ENCODE data around the gene MOSPD2. TPM values are rescaled to one million over a fixed set of nuclear protein-coding genes. Genes with fewer than 3 reads are reported as not detected.
A peak's percentile ranks its signal among the peaks of the same experiment; 100 is the strongest.

MOSPD2 gene
- total and polyA plus RNA-seq, 9 donors: 6.1 to 10.1 (median 8.2) TPM

DNA sequence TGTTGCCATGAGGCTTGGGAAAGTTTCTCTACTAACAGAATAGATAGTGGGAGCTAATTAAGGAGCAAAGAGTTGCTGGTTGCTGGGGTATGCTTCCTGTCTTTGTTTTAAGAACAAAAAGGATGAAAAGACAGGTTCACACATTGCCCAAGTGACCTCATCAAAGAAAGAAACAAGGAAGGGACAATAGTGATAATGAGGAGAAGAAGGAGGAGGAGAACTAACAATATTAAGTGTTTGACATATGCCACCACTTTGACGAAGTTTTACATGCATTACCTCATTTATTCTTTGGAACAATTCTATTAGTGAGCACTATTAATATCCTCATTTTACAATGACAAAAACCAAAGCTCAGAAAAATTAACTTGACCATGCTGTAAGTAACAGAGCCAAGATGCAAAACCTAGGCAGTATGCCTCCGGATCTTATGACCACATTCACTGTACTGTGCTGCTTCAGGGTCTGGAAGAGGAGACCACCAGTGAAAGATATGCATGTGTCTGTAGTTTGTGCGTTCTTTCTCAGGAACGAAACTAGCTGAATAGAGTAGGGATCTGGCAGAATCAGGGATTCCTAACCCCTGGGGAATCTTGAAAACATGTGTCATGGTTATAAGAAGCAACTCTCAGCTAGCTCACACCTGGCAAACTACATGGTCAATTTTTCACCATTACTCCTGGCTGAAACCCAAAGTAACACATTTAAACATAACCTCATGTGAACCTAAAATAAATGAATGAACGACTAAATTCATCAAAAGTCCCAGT lies 83.8 kb downstream of the MOSPD2 start:
- H3K27ac ChIP-seq (ENCODE audit: low read length): no peak overlapping the region
- H3K36me3 ChIP-seq (ENCODE audit: control insufficient read depth, insufficient read depth, low read length): no peaks in the 10 kb centered on the region
- 31% methylated on average over 3 of the region's 5 CpGs for WGBS (ENCODE audit: insufficient coverage)
- H3K9me3 ChIP-seq (replicated peaks; ENCODE audit: control insufficient read depth, low read depth, low read length): no peaks in the 10 kb centered on the region
- H3K4me1 ChIP-seq (ENCODE audit: control insufficient read depth, insufficient read depth, low read length): no peaks in the 10 kb centered on the region
- peaks cover 4% of the 10 kb centered on the region for H3K27me3 ChIP-seq (ENCODE audit: control insufficient read depth, insufficient read depth, low read length)
- DNase-seq: peak; percentile 75
- H3K4me3 ChIP-seq (ENCODE audit: low read length): no peak overlapping the region

DNA sequence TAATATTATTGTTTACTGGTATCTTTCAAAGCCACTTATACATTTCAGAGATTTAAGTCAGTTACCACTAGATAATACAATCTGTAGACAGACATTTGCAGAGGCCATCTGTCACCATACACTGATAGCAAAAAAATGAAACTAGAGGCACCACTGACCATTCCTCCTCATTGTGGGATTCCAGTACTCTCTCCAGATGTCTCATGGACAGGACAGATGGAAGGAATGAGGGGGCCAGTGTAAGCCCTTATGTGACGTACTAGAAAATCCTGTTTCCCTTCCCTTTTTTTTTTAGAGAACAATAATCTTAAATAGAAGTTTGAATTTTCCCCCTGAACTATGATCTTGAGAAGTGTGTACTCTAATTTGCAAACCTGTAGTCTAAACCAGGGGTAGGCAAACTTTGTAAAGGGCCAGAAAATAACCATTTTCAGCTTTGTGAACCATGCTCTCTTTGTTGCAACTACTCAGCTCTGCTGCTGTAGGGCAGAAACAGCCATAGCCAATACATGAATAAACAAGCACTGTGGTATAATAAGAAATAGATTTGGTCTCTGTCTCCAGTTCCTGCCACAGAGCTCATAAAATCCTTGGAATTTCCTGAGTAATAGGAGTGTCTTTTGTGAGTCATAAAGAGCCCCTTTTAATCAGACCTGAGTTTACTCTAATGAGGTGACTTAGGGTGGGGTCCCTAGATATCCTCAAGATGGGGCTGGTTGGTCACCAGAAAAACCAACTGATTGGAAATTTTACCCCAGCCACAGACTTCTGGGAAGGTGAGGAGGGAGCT lies 90.4 kb downstream of the MOSPD2 start:
- Histone ChIP-seq H3K36me3 (ENCODE audit: control insufficient read depth, insufficient read depth, low read length) (no peaks in the 10 kb centered on the region), H3K4me3 (ENCODE audit: low read length) (no peak overlapping the region), H3K27ac (ENCODE audit: low read length) (no peak overlapping the region), H3K4me1 (ENCODE audit: control insufficient read depth, insufficient read depth, low read length) (no peaks in the 10 kb centered on the region), H3K27me3 (ENCODE audit: control insufficient read depth, insufficient read depth, low read length) (peaks cover 3% of the 10 kb centered on the region), H3K9me3 (replicated peaks; ENCODE audit: control insufficient read depth, low read depth, low read length) (no peaks in the 10 kb centered on the region)
- no peak for DNase-seq
- no CpG with 5 or more reads among the region's 1 CpG for WGBS (ENCODE audit: insufficient coverage)

DNA sequence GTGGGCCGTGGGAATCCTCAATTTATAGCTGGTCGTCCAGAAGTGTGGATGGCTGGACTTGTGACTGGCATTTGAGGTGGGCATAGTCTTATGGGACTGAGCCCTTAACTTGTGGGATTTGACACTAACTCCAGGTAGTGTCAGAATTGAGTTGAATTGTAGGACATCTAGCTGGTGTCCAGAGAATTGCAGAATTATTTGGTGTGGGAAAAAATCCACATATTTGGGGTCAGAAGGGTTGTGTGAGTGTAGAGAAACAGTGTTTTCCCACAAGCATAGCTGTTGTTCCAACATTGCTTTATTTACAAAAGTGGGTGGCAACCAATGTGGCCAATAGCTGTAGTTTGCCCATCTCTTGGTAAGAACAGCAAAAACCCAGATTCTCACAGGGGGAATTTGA lies 91.3 kb downstream of the MOSPD2 start:
- Histone ChIP-seq H3K27me3 (ENCODE audit: control insufficient read depth, insufficient read depth, low read length) (peaks cover 3% of the 10 kb centered on the region), H3K27ac (ENCODE audit: low read length) (no peak overlapping the region), H3K4me3 (ENCODE audit: low read length) (no peak overlapping the region), H3K9me3 (replicated peaks; ENCODE audit: control insufficient read depth, low read depth, low read length) (no peaks in the 10 kb centered on the region), H3K4me1 (ENCODE audit: control insufficient read depth, insufficient read depth, low read length) (no peaks in the 10 kb centered on the region), H3K36me3 (ENCODE audit: control insufficient read depth, insufficient read depth, low read length) (no peaks in the 10 kb centered on the region)
- WGBS (ENCODE audit: insufficient coverage): 55% methylated on average over 2 of the region's 2 CpGs
- no peak for DNase-seq

Other genes with a start within 250 kb of the MOSPD2 start
- 4.7 TPM for gene FANCB, start 352 bp upstream of the MOSPD2 start, total RNA-seq
- gene FANCB, start 352 bp upstream of the MOSPD2 start, polyA plus RNA-seq (ENCODE audit: insufficient read depth in 1 of 8, insufficient read length in 8 of 8, low replicate concordance in 1 of 8): 1 to 10 TPM; 1.0 to 3.2 (median 1.7) TPM

Data from muscle of leg (tissue), 11 donors.